ENCODE measurements around the gene CACNA1E.

Gene CACNA1E

GRCh38 chr1:181445436-181445835 lies 37.9 kb upstream of the CACNA1E start:
- H3F3A ChIP-seq (ENCODE audit: insufficient read depth), result no peaks in the 10 kb centered on the region
- H3K4me3 ChIP-seq (ENCODE audit: insufficient read depth, low read length, poor library complexity, severe bottlenecking), result no peak overlapping the region
- H3K4me2 ChIP-seq (ENCODE audit: low read depth, low read length, poor library complexity, severe bottlenecking), result no peak overlapping the region
- H4K20me1 ChIP-seq (ENCODE audit: low read depth, low read length), result no peaks in the 10 kb centered on the region
- H3K9ac ChIP-seq (ENCODE audit: low read length), result no peak overlapping the region
- no peak overlapping the region for H2AFZ ChIP-seq (ENCODE audit: low read depth, low read length, severe bottlenecking)
- H3K27me3 ChIP-seq (ENCODE audit: low read length), result no peaks in the 10 kb centered on the region
- no peaks in the 10 kb centered on the region for H3K36me3 ChIP-seq (ENCODE audit: low read length)
- TF ChIP-seq EZH2phosphoT487 (conservative IDR thresholded peaks at IDR 0.05; ENCODE audit: low read length), result no peak
- no peak for TF ChIP-seq CTCF (IDR thresholded peaks at IDR 0.05; ENCODE audit: insufficient read depth, low read length, poor library complexity, severe bottlenecking)
- no peaks in the 10 kb centered on the region for H3K9me2 ChIP-seq (replicated peaks; ENCODE audit: insufficient read depth, low read length)
- no peak overlapping the region for H3K27ac ChIP-seq (ENCODE audit: low read depth, low read length)
- no peaks in the 10 kb centered on the region for H3K79me2 ChIP-seq (ENCODE audit: insufficient read depth, low read length)
- no peaks in the 10 kb centered on the region for H3K9me3 ChIP-seq (ENCODE audit: insufficient read depth, low read length)

- Histone ChIP-seq H4K20me1 (ENCODE audit: low read depth, low read length) (no peaks in the 10 kb centered on the region), H2AFZ (ENCODE audit: low read depth, low read length, severe bottlenecking) (no peak overlapping the region), H3K4me2 (ENCODE audit: low read depth, low read length, poor library complexity, severe bottlenecking) (no peak overlapping the region), H3K9me2 (replicated peaks; ENCODE audit: insufficient read depth, low read length) (no peaks in the 10 kb centered on the region), H3K4me3 (ENCODE audit: insufficient read depth, low read length, poor library complexity, severe bottlenecking) (no peak overlapping the region), H3K27me3 (ENCODE audit: low read length) (no peaks in the 10 kb centered on the region), H3F3A (ENCODE audit: insufficient read depth) (no peaks in the 10 kb centered on the region), H3K79me2 (ENCODE audit: insufficient read depth, low read length) (no peaks in the 10 kb centered on the region), H3K27ac (ENCODE audit: low read depth, low read length) (no peak overlapping the region), H3K36me3 (ENCODE audit: low read length) (no peaks in the 10 kb centered on the region), H3K9me3 (ENCODE audit: insufficient read depth, low read length) (no peaks in the 10 kb centered on the region), H3K9ac (ENCODE audit: low read length) (no peak overlapping the region)
- TF ChIP-seq CTCF (IDR thresholded peaks at IDR 0.05; ENCODE audit: insufficient read depth, low read length, poor library complexity, severe bottlenecking) (no peak), EZH2phosphoT487 (conservative IDR thresholded peaks at IDR 0.05; ENCODE audit: low read length) (no peak)
These were observed 34.9 kb upstream of the CACNA1E start for GRCh38 chr1:181448461-181448860.

GRCh38 chr1:181451661-181452230 lies 31.6 kb upstream of the CACNA1E start:
- Histone ChIP-seq H3K9me2 (replicated peaks; ENCODE audit: insufficient read depth, low read length) (no peaks in the 10 kb centered on the region), H3K27ac (ENCODE audit: low read depth, low read length) (no peak overlapping the region), H4K20me1 (ENCODE audit: low read depth, low read length) (no peaks in the 10 kb centered on the region), H3K9me3 (ENCODE audit: insufficient read depth, low read length) (no peaks in the 10 kb centered on the region), H3K27me3 (ENCODE audit: low read length) (no peaks in the 10 kb centered on the region), H3F3A (ENCODE audit: insufficient read depth) (no peaks in the 10 kb centered on the region), H3K36me3 (ENCODE audit: low read length) (no peaks in the 10 kb centered on the region), H3K4me3 (ENCODE audit: insufficient read depth, low read length, poor library complexity, severe bottlenecking) (no peak overlapping the region), H3K9ac (ENCODE audit: low read length) (no peak overlapping the region), H3K79me2 (ENCODE audit: insufficient read depth, low read length) (no peaks in the 10 kb centered on the region), H2AFZ (ENCODE audit: low read depth, low read length, severe bottlenecking) (no peak overlapping the region), H3K4me2 (ENCODE audit: low read depth, low read length, poor library complexity, severe bottlenecking) (no peak overlapping the region)
- TF ChIP-seq EZH2phosphoT487 (conservative IDR thresholded peaks at IDR 0.05; ENCODE audit: low read length), result no peak
- TF ChIP-seq CTCF (IDR thresholded peaks at IDR 0.05; ENCODE audit: insufficient read depth, low read length, poor library complexity, severe bottlenecking), result no peak

Measured in SU-DHL-6 (cell line).